GM19397 (cell line): ENCODE measurements around the gene RTKN2.
"Not testable (repeated sequence)": the region's sequence is repeated elsewhere in the genome, so short reads cannot be mapped to it uniquely, and the experiment has no call there.

Experiments used
- ATAC-seq: cut with Tn5 transposase; IDR thresholded peaks from one replicate; pipeline ENCODE4 v1.9.1; 2021; ENCODE audit warnings: mild to moderate bottlenecking, moderate library complexity; ENCODE audit not compliant: unreplicated experiment

RTKN2 gene

GRCh38 chr10:62268399-62269114 lies at the start of gene RTKN2:
TSS of gene RTKN2 (minus strand) at chr10:62268844. CDS start at chr10:62268610, 234 bp downstream.
- peak; percentile 83 for ATAC-seq

DNA sequence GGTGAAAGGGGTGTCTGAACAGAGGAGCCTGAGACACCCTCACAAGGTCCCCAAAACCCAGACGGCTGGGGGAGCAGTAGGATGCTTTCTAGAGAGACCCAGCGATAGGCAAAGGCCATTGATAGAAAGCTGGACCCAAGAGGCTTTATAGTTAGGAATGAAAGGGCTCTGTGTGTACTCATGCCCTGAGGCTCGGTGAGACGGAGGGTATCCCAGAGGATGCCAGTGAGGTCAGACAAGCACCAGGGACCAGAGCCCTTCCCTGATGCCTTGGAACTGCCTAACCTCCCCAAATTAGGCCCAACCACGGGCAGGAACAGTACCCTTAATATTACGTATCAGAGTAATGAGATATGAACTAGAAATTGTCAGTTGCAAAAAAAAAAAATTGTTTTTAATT lies 48.6 kb upstream of the RTKN2 start:
- no peak for ATAC-seq

DNA sequence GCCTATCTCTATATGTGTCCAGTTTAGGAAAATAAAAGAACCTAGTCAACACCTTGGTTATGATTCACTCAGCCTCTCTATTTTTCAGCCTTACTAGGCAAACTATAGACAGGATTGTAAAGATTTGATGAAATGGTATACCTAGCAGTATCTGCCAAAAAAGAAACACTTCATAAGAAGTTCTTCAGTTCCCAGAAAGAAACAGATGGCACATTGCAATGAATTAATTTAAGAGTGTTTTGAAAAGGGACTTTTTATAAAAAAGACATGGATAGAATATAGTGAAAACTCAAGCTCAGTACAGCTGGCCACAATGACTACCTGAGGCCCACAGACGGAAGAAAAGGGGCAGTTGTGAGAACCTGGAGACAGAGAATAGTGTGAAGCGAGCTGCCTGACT lies 40.6 kb upstream of the RTKN2 start:
- ATAC-seq: no peak

- no peak for ATAC-seq
Measured at GRCh38 chr10:62308101-62308500, 39.5 kb upstream of the RTKN2 start.

- ATAC-seq: no peak
Measured at GRCh38 chr10:62307635-62308034, 39.0 kb upstream of the RTKN2 start.

GRCh38 chr10:62306663-62307062 lies 38.0 kb upstream of the RTKN2 start:
- no peak for ATAC-seq

- no peak for ATAC-seq
Measured at GRCh38 chr10:62305813-62306212, 37.2 kb upstream of the RTKN2 start.

DNA sequence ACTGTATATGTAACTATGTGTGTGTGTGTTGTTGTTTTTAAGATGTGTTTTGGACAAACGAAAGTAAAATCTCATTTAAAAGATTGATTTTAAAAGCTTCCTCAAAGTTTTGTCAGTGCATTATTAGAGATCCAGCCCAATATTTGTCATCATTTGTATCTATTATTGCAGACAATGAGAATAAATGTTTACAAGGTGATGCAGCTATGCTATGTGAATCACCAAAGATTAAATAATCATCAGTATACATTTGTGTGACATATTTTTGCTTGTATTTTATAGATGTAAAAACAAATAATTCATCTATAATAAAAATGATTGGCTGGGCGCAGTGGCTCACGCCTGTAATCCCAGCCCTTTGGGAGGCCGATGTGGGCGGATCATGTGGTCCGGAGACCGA lies 35.3 kb upstream of the RTKN2 start:
- ATAC-seq: no peak

GRCh38 chr10:62302760-62303159 lies 34.1 kb upstream of the RTKN2 start:
- ATAC-seq: no peak

- no peak for ATAC-seq
Measured at GRCh38 chr10:62297857-62298256, 29.2 kb upstream of the RTKN2 start.

DNA sequence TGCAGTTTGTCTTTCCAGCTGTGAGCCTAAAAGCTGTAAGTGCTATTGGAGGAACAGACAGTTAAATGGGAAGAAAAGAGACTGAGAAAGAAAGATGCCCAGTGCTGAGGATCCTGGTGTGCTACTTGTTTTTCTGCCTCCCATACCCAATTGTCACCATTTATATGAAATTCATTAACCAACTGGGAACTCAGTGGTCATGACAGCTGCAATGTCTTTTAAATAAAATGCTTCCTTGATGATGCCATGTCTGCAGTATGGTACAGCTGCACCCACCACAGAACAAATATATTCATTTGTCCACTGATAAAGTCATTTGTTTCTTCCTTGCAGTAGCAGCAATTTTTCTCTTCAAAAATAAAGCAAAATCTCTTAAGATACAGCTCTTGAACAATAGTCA lies 15.6 kb upstream of the RTKN2 start:
- no peak for ATAC-seq

DNA sequence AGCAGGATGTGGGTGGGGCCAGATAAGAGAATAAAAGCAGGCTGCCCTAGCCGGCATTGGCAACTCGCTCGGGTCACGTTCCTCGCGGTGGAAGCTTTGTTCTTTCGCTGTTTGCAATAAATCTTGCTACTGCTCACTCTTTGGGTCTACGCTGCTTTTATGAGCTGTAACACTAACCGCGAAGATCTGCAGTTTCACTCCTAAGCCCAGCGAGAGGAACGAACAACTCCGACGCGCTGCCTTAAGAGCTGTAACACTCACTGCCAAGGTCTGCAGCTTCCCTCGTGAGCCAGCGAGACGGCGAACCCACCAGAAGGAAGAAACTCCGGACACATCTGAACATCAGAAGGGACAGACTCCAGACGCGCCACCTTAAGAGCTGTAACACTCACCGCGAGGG lies 12.7 kb upstream of the RTKN2 start:
- not testable (repeated sequence) for ATAC-seq

DNA sequence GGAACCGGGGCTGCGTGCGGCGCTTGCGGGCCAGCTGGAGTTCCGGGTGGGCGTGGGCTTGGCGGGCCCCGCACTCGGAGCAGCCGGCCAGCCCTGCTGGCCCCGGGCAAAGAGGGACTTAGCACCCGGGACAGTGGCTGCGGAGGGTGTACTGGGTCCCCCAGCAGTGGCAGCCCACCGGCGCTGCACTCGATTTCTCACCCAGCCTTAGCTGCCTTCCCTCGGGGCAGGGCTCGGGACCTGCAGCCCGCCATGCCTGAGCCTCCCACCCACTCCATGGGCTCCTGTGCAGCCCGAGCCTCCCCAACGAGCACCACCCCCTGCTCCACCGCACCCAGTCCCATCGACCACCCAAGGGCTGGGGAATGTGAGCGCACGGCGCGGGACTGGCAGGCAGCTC lies 11.7 kb upstream of the RTKN2 start:
- not testable (repeated sequence) for ATAC-seq

- no peak for ATAC-seq
Measured at GRCh38 chr10:62278441-62278910, 9.8 kb upstream of the RTKN2 start.

GRCh38 chr10:62277971-62278370 lies 9.3 kb upstream of the RTKN2 start:
- ATAC-seq: no peak

DNA sequence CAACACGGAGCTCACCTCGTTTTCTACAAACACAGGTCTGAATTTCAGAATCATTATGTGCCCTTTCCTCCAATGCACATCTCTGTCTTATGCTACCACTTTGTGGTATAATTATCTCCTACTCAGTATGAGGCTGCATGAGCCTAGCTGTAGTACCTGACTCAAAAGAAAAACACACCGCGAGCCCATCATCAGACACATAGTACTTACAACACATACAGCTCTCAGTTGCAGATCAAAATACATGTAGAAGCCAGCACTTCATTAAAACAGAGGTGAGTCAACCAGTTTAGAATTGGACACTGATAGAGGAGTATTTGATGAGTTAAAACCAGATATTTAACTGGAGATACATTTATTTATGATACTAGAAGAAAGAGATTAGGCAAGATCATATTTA lies 1.4 kb upstream of the RTKN2 start:
- no peak for ATAC-seq

DNA sequence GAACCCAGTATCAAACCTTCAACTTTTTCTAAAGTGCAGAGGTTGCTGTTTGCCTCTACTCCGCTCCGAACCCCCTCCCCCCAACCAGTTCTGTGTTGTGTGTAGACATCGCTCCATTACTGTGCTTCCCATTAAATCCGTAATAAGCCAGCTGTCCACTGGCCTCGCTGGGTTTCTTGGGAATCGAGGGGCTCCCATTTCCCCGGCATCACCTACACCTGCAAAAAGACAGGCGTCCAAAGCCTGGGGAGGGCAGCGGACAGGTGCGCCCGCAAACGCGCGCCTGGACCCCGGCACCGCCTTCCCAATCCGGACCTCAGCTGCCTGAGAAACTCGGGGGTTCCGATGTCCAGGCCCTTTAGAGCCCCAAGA lies 631 bp downstream of the RTKN2 start:
- ATAC-seq: no peak

GRCh38 chr10:62266611-62267010 lies 2.0 kb downstream of the RTKN2 start:
- ATAC-seq: no peak

DNA sequence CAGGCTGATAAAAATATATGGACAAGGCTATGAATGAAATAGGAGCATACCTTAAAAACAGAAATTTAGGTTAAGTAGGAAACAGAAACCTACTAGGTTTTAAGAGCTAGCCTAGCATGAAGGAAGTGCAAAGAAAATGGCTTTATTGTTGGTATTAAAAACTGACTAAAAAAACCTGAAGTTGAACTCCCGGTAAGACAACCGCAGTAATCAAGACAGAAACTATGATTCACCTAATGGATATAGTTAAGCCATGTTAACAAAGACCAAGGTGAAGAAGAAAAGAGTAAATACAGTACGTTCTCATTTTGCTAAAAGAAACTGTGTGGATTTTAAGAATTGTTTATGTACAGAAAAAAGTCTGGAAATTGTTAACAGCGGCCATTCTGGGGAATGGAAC lies 2.5 kb downstream of the RTKN2 start:
- no peak for ATAC-seq

DNA sequence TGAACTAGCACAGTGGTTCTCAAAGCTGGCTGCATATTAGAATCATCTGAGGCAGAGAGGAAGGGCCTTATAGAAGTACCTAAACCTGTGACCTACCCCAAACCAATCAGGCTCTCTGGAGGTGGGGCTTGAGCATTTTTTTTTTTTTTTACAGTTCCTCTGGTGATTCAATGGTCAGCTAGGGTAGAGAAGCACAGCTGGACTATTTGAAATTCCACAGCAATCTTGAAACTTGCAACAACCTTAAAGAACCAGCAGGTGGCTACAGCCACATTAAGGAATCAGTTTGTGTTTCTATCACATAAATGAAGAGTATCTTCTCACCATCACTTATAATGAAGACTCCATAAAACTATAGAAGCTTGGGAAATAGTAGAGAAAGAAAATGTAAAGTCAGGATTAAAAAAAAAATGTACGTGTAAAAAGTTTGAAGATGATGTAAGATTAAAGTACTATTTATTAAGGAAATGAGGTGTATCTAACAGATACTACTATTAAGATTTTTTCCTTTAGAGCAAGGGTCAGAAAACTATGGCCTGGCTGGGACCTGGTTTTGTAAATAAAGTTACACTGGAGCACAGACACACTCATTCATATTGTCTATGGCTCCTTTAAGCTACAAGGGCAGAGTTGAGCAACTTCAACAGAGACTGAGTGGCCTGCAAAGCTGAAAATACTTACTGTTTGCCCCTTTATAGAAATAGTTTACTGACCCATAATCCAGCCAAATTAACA lies 3.8 kb downstream of the RTKN2 start:
- no peak for ATAC-seq

DNA sequence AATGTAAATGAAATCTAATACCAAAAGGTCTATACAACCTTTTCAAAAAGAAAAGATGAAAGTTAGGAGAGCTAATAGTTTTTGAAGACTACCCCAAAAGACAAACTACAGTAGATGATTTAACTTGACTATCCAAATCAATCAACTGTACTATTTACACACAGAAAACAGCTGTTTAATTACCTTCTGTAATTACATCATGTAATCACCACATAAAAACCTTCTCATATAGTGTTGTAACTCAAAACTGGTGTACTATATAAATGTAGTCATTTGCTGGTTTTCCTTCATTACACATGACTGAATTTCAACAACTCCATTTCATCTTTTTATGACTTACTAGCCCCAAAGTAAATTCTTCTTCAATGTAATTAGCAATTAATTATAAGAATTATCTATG lies 4.5 kb downstream of the RTKN2 start:
- ATAC-seq: no peak

- no peak for ATAC-seq
Measured at GRCh38 chr10:62261666-62262065, 7.0 kb downstream of the RTKN2 start.
